Transverse colon (tissue), 4 donors: ENCODE results near the gene BLOC1S3. TPM values are rescaled to one million over a fixed set of nuclear protein-coding genes. Genes with fewer than 3 reads are reported as not detected.

Experiments used
- DNase-seq: peaks from one replicate; pipeline ENCODE4 v3.0.0-alpha.2; 2019
- H3K27ac ChIP-seq, 4 donors: fragments of 200-600 bp; sonication (generic); 2 replicates each; pipeline ENCODE4 v1.5.1; 2016 to 2018; ENCODE audit warnings: inconsistent platforms in 4 of 4
- H3K27me3 ChIP-seq: fragments of 200-600 bp; sonication (generic); 2 replicates; pipeline ENCODE4 v1.5.1; 2017; ENCODE audit warnings: inconsistent platforms
- H3K36me3 ChIP-seq, 4 donors: fragments of 200-600 bp; sonication (generic); 2 replicates each; pipeline ENCODE4 v1.5.1; 2017 to 2019; ENCODE audit warnings: inconsistent platforms in 4 of 4
- H3K4me1 ChIP-seq, 4 donors: fragments of 200-600 bp; sonication (generic); 2 replicates each; pipeline ENCODE4 v1.5.1; 2017 to 2020; ENCODE audit warnings: inconsistent platforms in 4 of 4
- H3K4me3 ChIP-seq, 4 donors: fragments of 200-600 bp; sonication (generic); 1 replicate in 1 of 4; 2 replicates in 3 of 4; pipeline versions ENCODE4 v1.5.1 to v1.6.1; 2017 to 2019; ENCODE audit warnings: inconsistent platforms in 4 of 4
- H3K9me3 ChIP-seq, 2 donors: fragments of 200-600 bp; sonication (generic); 2 replicates each; pipeline ENCODE4 v1.5.1; 2017 to 2019; ENCODE audit warnings: inconsistent platforms in 2 of 2
- EP300 ChIP-seq: sonication (generic); formaldehyde crosslinking; IDR thresholded peaks from one replicate; pipeline ENCODE4 v1.6.1; 2017; ENCODE audit warnings: antibody characterized with exemption, low read depth
- POLR2A ChIP-seq: fragments of 450-650 bp; IDR thresholded peaks from one replicate; pipeline ENCODE4 v1.6.1; 2016; ENCODE audit warnings: antibody characterized with exemption, mild to moderate bottlenecking, moderate library complexity
- POLR2AphosphoS5 ChIP-seq, 3 donors: sonication (generic); formaldehyde crosslinking; IDR thresholded peaks; one replicate each; pipeline ENCODE4 v1.6.1; 2016; ENCODE audit warnings: antibody characterized with exemption in 3 of 3
- WGBS, 2 donors: methylation state at CpG; one replicate each; pipeline ENCODE4 v1.1.5; 2018; ENCODE audit warnings: low coverage in 1 of 2; 5-methylcytosine and 5-hydroxymethylcytosine counted together
- in situ Hi-C, 4 donors: fragments of 200-750 bp; cut with MboI; loops; one replicate each; pipeline versions ENCODE4 v1.15.0 to v1.15.1; 2017; ENCODE audit warnings: low sequenced_read_pairs in 3 of 4, low pct_ligation_motif_present in 1 of 4, low pct_unique_long_range_greater_than_20kb in 1 of 4
- intact Hi-C: fragments of 100-400 bp; cut with DNase I; formaldehyde crosslinking; loops from one replicate; pipeline ENCODE4 v1.15.1; 2023; ENCODE audit warnings: low total_unique reads
- total RNA-seq, 4 donors: library from RNA; depleted of rRNA; stranded (reverse); fragments of >200 nt; gene quantifications; one replicate each; pipeline ENCODE4 v1.1.0, GENCODE V29; 2016
- TF ChIP-seq, protein P1 (sequence below), 5 experiments: fragments of 200-600 bp in 3 of 5; fragments of 450-650 bp in 2 of 5; sonication (generic) in 3 of 5; IDR thresholded peaks; 1 replicate in 2 of 5; 2 replicates in 3 of 5; pipeline ENCODE4 v1.5.1; 2016 to 2017; ENCODE audit warnings: antibody characterized with exemption in 5 of 5, inconsistent platforms in 3 of 5, mild to moderate bottlenecking in 2 of 5, moderate library complexity in 1 of 5

Gene BLOC1S3
- total RNA-seq, 4 donors from 2014 or later: 5.0 to 10.3 (median 9.2) TPM

DNA sequence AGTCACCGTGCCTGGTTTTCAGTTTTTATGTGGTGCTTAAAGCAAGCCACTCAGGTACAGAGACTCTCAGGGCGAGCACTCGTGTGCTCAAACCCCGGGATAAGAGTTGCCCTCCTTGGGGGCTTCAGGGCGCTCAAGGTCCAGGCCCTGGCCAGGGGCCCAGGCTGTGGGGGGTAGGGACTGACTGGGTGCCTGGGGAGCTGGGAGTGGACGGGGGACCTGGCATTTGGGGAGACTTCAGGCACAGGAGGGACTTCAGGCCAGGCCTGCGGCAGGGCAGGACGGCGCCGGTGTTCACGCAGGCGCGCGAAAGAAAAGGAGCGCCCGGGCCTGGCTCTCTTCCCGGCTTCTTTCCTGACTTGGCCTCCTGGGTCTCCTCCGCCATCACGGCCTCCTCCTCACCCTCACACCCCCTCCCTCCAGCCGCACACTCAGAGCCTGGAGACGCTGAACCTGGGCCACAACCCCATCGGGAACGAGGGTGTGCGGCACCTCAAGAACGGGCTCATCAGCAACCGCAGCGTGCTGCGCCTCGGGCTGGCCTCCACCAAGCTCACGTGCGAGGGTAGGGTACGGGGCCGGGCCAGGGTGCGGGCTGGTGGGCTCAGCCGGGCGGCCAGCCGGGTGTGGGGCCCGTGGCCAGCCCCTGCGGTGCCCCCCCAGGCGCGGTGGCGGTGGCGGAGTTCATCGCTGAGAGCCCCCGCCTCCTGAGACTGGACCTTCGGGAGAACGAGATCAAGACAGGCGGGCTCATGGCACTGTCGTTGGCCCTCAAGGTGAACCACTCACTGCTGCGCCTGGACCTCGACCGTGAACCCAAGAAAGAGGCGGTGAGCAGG lies 33.9 kb upstream of the BLOC1S3 start:
- H3K27ac ChIP-seq: no peak overlapping the region
- no peak for TF ChIP-seq POLR2AphosphoS5 (IDR thresholded peaks at IDR 0.05)
- TF ChIP-seq, protein P1, sequence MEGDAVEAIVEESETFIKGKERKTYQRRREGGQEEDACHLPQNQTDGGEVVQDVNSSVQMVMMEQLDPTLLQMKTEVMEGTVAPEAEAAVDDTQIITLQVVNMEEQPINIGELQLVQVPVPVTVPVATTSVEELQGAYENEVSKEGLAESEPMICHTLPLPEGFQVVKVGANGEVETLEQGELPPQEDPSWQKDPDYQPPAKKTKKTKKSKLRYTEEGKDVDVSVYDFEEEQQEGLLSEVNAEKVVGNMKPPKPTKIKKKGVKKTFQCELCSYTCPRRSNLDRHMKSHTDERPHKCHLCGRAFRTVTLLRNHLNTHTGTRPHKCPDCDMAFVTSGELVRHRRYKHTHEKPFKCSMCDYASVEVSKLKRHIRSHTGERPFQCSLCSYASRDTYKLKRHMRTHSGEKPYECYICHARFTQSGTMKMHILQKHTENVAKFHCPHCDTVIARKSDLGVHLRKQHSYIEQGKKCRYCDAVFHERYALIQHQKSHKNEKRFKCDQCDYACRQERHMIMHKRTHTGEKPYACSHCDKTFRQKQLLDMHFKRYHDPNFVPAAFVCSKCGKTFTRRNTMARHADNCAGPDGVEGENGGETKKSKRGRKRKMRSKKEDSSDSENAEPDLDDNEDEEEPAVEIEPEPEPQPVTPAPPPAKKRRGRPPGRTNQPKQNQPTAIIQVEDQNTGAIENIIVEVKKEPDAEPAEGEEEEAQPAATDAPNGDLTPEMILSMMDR (IDR thresholded peaks at IDR 0.05): no peak
- TF ChIP-seq EP300: no peak
- no peak for TF ChIP-seq POLR2A
- 97% methylated on average over 52 of the region's 53 CpGs; no CpG with 5 or more reads in 1 of the 2 donors for WGBS, 2 donors
- peaks cover 0 to 20% (median 6%) of the 10 kb centered on the region in 4 donors for H3K36me3 ChIP-seq
- DNase-seq: no peak
- H3K27me3 ChIP-seq: no peaks in the 10 kb centered on the region
- intact Hi-C loops (no loop called here), in situ Hi-C loops (no loop called here)
- no peak overlapping the region for H3K4me3 ChIP-seq
- H3K9me3 ChIP-seq: no peaks in the 10 kb centered on the region
- H3K4me1 ChIP-seq: no peaks in the 10 kb centered on the region

DNA sequence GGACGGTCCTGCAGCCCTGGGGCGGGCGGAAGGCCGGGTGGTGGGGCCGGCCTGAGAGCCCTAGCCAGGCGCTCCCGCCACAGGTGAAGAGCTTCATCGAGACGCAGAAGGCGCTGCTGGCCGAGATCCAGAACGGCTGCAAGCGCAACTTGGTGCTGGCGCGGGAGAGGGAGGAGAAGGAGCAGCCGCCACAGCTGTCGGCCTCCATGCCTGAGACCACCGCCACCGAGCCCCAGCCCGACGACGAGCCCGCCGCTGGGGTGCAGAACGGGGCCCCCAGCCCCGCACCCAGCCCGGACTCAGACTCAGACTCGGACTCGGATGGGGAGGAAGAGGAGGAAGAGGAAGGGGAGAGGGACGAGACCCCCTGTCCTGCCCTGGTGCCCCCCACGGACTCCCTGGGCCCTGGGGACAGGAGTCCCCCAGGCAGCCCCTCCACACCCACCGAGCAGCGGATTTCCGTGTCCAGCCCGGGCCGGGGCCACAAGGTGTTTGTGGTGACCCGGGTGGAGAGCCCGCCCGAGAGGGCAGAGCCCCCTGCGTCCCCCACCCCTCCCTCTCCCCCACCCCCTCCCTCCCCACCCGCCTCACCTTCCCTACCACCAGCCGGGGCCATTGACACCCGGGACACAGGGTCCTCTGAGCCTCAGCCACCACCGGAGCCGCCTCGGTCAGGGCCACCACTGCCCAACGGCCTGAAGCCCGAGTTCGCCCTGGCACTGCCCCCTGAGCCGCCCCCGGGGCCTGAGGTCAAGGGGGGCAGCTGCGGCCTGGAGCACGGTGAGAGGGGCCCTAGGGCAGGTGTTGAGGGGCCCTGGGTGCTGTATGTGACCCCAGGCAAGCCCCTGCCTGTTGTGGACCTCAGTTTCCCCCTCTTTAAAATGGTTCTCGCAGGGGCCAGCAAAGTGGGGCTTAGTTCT lies 33.1 kb upstream of the BLOC1S3 start:
- no peak for TF ChIP-seq POLR2AphosphoS5 (IDR thresholded peaks at IDR 0.05)
- TF ChIP-seq, protein P1 (IDR thresholded peaks at IDR 0.05): no peak
- no peak for TF ChIP-seq POLR2A
- no peak for TF ChIP-seq EP300
- H3K27ac ChIP-seq: no peak overlapping the region
- peaks cover 2% of the 10 kb centered on the region for H3K27me3 ChIP-seq
- in situ Hi-C loops (no loop called here), intact Hi-C loops (no loop called here)
- peaks cover 0 to 20% (median 6%) of the 10 kb centered on the region in 4 donors for H3K36me3 ChIP-seq
- 94% methylated on average over 45 of the region's 54 CpGs; no CpG with 5 or more reads in 1 of the 2 donors for WGBS, 2 donors
- no peak for DNase-seq
- H3K9me3 ChIP-seq: no peaks in the 10 kb centered on the region
- no peaks in the 10 kb centered on the region for H3K4me1 ChIP-seq
- no peak overlapping the region for H3K4me3 ChIP-seq

DNA sequence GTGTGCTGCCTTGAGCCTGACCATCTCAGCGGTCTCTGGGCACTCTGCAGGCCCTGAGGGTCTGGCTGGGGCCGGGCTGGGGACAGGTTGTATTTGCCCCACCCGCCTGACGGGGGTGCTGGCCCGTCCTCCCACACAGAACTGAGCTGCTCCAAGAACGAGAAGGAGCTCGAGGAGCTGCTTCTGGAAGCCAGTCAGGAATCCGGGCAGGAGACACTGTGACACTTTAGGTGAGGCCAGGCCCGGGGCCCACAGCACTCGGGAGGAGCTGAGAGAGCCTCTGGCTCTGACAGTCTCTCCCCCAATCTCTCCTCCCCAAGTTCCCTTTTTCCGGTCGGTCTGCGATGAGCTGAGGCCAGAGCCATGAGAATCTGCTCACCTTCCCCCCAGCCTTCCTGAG lies 32.3 kb upstream of the BLOC1S3 start:
- intact Hi-C loops: no loop called here
- in situ Hi-C loops: no loop called here
- peaks cover 9% of the 10 kb centered on the region for H3K27me3 ChIP-seq
- DNase-seq: no peak
- H3K4me1 ChIP-seq: no peaks in the 10 kb centered on the region
- no peak for TF ChIP-seq EP300
- 83 to 93% methylated on average over 3 to 8 of the region's 13 CpGs for WGBS, 2 donors
- no peaks in the 10 kb centered on the region for H3K9me3 ChIP-seq
- H3K27ac ChIP-seq: no peak overlapping the region
- H3K36me3 ChIP-seq: peaks cover 0 to 20% (median 6%) of the 10 kb centered on the region in 4 donors
- H3K4me3 ChIP-seq: no peak overlapping the region

DNA sequence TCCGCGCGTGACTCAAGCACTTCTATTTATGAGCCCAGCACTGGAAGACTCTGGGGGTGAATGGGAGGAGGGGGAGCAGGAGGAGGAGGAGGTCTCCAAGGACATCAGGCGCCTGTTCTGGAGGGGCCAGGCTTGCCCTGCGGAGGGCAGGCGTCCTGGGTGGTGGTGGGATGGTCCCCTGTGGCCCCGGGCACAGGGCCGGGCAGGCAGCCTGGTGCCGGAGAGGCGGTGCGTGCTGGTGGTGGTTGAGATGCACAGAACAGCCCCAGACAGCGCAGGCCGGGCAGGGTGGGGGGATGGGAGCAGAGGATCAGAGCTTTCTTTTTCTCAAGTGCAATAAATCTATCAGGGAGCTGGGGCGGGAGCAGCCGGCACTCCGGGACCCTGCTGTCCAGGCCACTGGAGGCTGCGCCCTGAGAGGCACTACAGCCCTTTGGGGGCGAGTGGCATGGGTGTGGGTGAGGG lies 31.8 kb upstream of the BLOC1S3 start:
- Histone ChIP-seq H3K9me3 (no peaks in the 10 kb centered on the region), H3K36me3 (peaks cover 0 to 18% (median 6%) of the 10 kb centered on the region in 4 donors), H3K27me3 (peaks cover 15% of the 10 kb centered on the region), H3K27ac (no peak overlapping the region), H3K4me3 (no peak overlapping the region), H3K4me1 (peaks cover 0 to 4% (median 2%) of the 10 kb centered on the region in 4 donors)
- in situ Hi-C loops (no loop called here), intact Hi-C loops (no loop called here)
- 89% methylated on average over 18 of the region's 18 CpGs; no CpG with 5 or more reads in 1 of the 2 donors for WGBS, 2 donors
- DNase-seq: no peak
- TF ChIP-seq, protein P1 (IDR thresholded peaks at IDR 0.05): no peak
- no peak for TF ChIP-seq POLR2AphosphoS5 (IDR thresholded peaks at IDR 0.05)
- no peak for TF ChIP-seq EP300
- no peak for TF ChIP-seq POLR2A
